ENCODE measurements around the gene ABHD17B. TPM values are rescaled to one million over a fixed set of nuclear protein-coding genes. Genes with fewer than 3 reads are reported as not detected.
A peak's percentile ranks its signal among the peaks of the same experiment; 100 is the strongest.

The ABHD17B gene
- total RNA-seq, 2 donors from 2014 or later = 6.0 to 9.6 TPM

DNA sequence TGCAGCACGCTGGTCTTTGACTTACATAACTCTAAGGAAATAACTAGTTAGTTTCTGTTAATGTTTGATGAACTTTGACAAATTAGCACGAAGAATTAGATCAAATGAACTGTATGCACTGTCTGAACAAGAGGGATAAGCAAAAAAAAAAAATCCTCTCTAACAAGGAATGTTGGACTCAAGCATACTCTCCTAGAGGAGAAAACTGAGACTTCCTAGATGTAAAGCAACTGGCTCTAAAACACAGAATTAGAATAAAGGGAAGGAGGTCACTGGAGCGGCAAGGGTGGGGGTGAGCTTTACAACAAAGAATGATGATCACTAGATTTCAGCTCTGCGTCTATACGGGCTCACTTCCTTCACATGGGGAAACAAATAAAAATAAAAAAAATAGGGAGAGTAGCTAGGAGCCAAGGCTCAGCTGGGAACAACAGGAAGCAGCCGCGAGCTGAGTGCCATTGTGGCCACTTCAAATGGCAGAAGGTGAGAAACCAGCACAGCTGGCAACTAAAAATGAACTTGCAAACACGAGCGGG is 94.0 kb downstream of the ABHD17B start:
- intact Hi-C loops (cut with DNase I) = loop anchor here (10.0 kb wide), 1 partner anchor 212 kb away; no protein-coding TSS in a partner anchor
- Histone ChIP-seq H3K4me3 (no peak overlapping the region), H3K27ac (peak overlapping the region in 3 of 4 donors; percentile 2 to 37 (median 12)), H3K4me1 (no peaks in the 10 kb centered on the region), H3K9me3 (no peaks in the 10 kb centered on the region), H3K36me3 (replicated peaks in 1 of 2; ENCODE audit: insufficient read depth in 1 of 2, low read depth in 2 of 2) (no peaks in the 10 kb centered on the region), H3K27me3 (no peaks in the 10 kb centered on the region)
- DNase-seq = peak in 2 of 4 donors; percentile 15 to 20
- peak; percentile 38 for ATAC-seq
- TF ChIP-seq, protein P1, sequence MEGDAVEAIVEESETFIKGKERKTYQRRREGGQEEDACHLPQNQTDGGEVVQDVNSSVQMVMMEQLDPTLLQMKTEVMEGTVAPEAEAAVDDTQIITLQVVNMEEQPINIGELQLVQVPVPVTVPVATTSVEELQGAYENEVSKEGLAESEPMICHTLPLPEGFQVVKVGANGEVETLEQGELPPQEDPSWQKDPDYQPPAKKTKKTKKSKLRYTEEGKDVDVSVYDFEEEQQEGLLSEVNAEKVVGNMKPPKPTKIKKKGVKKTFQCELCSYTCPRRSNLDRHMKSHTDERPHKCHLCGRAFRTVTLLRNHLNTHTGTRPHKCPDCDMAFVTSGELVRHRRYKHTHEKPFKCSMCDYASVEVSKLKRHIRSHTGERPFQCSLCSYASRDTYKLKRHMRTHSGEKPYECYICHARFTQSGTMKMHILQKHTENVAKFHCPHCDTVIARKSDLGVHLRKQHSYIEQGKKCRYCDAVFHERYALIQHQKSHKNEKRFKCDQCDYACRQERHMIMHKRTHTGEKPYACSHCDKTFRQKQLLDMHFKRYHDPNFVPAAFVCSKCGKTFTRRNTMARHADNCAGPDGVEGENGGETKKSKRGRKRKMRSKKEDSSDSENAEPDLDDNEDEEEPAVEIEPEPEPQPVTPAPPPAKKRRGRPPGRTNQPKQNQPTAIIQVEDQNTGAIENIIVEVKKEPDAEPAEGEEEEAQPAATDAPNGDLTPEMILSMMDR (IDR thresholded peaks at IDR 0.05) = no peak
- 40 to 46% methylated on average over 9 of the region's 9 CpGs for WGBS, 2 donors

Small RNAs within 50 kb of the gene (small RNA-seq; reads per million reads assigned to genes)
- gene RF00019 = not detected

Other genes starting within 250 kb of the ABHD17B start
- 10 to 100 TPM; 28.3 to 33.0 TPM for gene CEMIP2, start 142.7 kb downstream of the ABHD17B start, total RNA-seq
- 1 to 10 TPM; 6.0 to 6.6 TPM for gene C9orf85, start 446 bp upstream of the ABHD17B start, total RNA-seq
- gene C9orf57, start 149.4 kb upstream of the ABHD17B start, total RNA-seq = not detected
- 1 to 10 TPM; 1.6 to 4.4 TPM for gene GDA, start 238.2 kb upstream of the ABHD17B start, total RNA-seq

Measured in body of pancreas (tissue), 4 donors.